ENCODE measurements around the gene XRN1.

GRCh38 chr3:142450881-142451280 lies 3.0 kb upstream of the XRN1 start:
- no peak for TF ChIP-seq TAF1 (IDR thresholded peaks at IDR 0.05; ENCODE audit: borderline replicate concordance, insufficient read depth, low read length)
- TF ChIP-seq SIN3A (IDR thresholded peaks at IDR 0.05; ENCODE audit: borderline replicate concordance, insufficient read depth, low read length) = no peak
- TF ChIP-seq POLR2AphosphoS5 (IDR thresholded peaks at IDR 0.05; ENCODE audit: low read depth, low read length) = no peak
